ENCODE data around the gene CCT5. TPM values are rescaled to one million over a fixed set of nuclear protein-coding genes. Genes with fewer than 3 reads are reported as not detected.

The CCT5 gene
- total and polyA plus RNA-seq, 2 donors (not counting 1 experiment from before 2014, with no cell fraction given) = 74.3 to 77.7 TPM

DNA sequence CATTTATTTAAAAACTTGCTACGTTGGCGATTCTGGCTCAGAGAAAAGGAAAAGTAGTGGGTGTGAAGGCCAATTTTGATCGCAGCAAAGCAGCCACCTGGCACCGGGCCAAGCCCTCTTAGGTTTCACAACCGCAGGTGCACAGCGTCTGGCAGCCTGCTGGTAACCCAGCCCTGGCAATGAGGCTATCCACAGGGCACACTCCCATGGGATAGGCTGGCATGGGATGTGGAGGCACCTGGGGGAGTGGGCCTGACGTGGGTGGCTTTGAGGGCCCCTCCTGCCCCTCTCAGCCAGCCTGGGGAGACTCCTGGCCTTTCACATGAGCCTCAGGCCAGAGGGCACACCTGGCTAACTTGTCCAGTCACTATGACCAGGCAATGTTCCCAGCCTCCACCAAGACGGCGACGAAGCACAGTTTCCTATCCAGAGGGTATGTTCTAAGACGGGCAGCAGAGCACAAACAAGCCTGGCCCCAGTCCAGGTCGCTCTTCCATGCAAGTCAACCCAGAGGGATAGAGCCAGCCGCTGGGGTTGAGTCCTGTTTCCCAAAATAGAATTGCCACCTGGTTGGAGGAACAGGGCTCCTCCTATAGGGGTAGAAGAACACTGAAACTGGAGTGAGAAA is 38.6 kb downstream of the CCT5 start:
- Mint-ChIP-seq H3K27me3 (peaks cover 23% of the 10 kb centered on the region), H3K4me1 (peaks cover 11% of the 10 kb centered on the region), H3K27ac (no peak overlapping the region), H3K4me3 (no peak overlapping the region), H3K9me3 (ENCODE audit: insufficient read depth) (no peaks in the 10 kb centered on the region)
- ChIA-PET POLR2A (no interaction called here), CTCF (interaction anchor here (1.1 kb wide), 1 partner anchor 135 kb away, joined by 3 read pairs; no protein-coding TSS in a partner anchor)
- DNase-seq = peak; percentile 35
- WGBS (ENCODE audit: insufficient coverage) = 10% methylated on average over 13 of the region's 13 CpGs
- TF ChIP-seq EZH2 (IDR thresholded peaks at IDR 0.05; ENCODE audit: borderline replicate concordance, insufficient read depth, low read depth, low read length, poor library complexity, severe bottlenecking) = no peak
- TF ChIP-seq, protein P1, sequence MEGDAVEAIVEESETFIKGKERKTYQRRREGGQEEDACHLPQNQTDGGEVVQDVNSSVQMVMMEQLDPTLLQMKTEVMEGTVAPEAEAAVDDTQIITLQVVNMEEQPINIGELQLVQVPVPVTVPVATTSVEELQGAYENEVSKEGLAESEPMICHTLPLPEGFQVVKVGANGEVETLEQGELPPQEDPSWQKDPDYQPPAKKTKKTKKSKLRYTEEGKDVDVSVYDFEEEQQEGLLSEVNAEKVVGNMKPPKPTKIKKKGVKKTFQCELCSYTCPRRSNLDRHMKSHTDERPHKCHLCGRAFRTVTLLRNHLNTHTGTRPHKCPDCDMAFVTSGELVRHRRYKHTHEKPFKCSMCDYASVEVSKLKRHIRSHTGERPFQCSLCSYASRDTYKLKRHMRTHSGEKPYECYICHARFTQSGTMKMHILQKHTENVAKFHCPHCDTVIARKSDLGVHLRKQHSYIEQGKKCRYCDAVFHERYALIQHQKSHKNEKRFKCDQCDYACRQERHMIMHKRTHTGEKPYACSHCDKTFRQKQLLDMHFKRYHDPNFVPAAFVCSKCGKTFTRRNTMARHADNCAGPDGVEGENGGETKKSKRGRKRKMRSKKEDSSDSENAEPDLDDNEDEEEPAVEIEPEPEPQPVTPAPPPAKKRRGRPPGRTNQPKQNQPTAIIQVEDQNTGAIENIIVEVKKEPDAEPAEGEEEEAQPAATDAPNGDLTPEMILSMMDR (IDR thresholded peaks at IDR 0.05) = no peak
- Histone ChIP-seq H2AFZ (ENCODE audit: insufficient read depth, low read depth, low read length, poor library complexity, severe bottlenecking) (no peak overlapping the region), H3K27ac (ENCODE audit: low read length in 2 of 2) (no peak overlapping the region), H3K27me3 (replicated peaks in 1 of 4; ENCODE audit: control extremely low read depth in 1 of 4, control insufficient read depth in 3 of 4, insufficient read depth in 4 of 4, low read length in 3 of 4) (peaks cover 0 to 6% (median 0%) of the 10 kb centered on the region in 4 experiments), H3K4me2 (replicated peaks; ENCODE audit: low read depth, low read length, poor library complexity, severe bottlenecking) (peak overlapping the region; percentile 20), H4K20me1 (ENCODE audit: control insufficient read depth, insufficient read depth, low read length, poor library complexity, severe bottlenecking) (no peaks in the 10 kb centered on the region), H3K9me3 (ENCODE audit: control extremely low read depth in 1 of 3, control insufficient read depth in 2 of 3, insufficient read depth in 1 of 3, low read length in 2 of 3) (no peaks in the 10 kb centered on the region), H3K9ac (ENCODE audit: low read length) (no peak overlapping the region), H3K4me3 (ENCODE audit: control extremely low read depth in 1 of 5, extremely low read depth in 1 of 5, insufficient read depth in 1 of 5, low read depth in 2 of 5, low read length in 4 of 5) (no peak overlapping the region), H3K79me2 (ENCODE audit: control insufficient read depth, insufficient read depth, low read length) (no peaks in the 10 kb centered on the region), H3K4me1 (ENCODE audit: control insufficient read depth in 2 of 2, insufficient read depth in 2 of 2, low read length in 2 of 2) (peaks cover 4 to 15% of the 10 kb centered on the region in 2 donors), H3K36me3 (replicated peaks in 1 of 2; ENCODE audit: control extremely low read depth in 1 of 2, control insufficient read depth in 1 of 2, extremely low read depth in 1 of 2, insufficient read depth in 2 of 2, low read length in 1 of 2) (no peaks in the 10 kb centered on the region)
- ATAC-seq (ENCODE audit: low read depth) = no peak
- intact Hi-C loops (cut with micrococcal nuclease) = no loop called here

DNA sequence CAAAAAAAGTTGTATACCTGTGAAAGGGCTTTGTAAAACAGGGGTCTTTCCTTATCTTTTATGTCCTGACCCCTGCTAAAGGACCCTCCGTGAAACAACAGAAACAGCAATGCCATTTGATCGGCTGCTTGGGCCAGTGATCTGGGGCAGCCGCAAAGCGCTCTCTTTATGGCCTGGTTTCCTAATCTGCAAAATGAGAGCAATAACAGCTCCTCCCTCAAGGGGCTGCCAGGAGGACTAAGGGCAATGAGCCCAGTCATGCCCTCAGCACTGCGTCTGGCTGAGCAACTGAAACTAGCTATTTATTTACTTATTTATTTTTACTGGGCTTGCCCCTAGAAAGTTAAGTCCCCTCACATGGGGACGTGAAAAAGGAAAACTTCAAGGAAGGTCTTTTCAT is 39.3 kb downstream of the CCT5 start:
- Mint-ChIP-seq H3K9me3 (ENCODE audit: insufficient read depth) (no peaks in the 10 kb centered on the region), H3K27me3 (peaks cover 26% of the 10 kb centered on the region), H3K4me1 (peaks cover 5% of the 10 kb centered on the region), H3K27ac (no peak overlapping the region), H3K4me3 (no peak overlapping the region)
- no peak for DNase-seq
- intact Hi-C loops (cut with micrococcal nuclease) = no loop called here
- H3K79me2 ChIP-seq (ENCODE audit: control insufficient read depth, insufficient read depth, low read length) = no peaks in the 10 kb centered on the region
- H3K9me3 ChIP-seq (ENCODE audit: control extremely low read depth in 1 of 3, control insufficient read depth in 2 of 3, insufficient read depth in 1 of 3, low read length in 2 of 3) = no peaks in the 10 kb centered on the region
- H3K9ac ChIP-seq (ENCODE audit: low read length) = no peak overlapping the region
- peaks cover 0 to 6% (median 0%) of the 10 kb centered on the region in 4 experiments for H3K27me3 ChIP-seq (replicated peaks in 1 of 4; ENCODE audit: control extremely low read depth in 1 of 4, control insufficient read depth in 3 of 4, insufficient read depth in 4 of 4, low read length in 3 of 4)
- no peak overlapping the region for H3K4me2 ChIP-seq (replicated peaks; ENCODE audit: low read depth, low read length, poor library complexity, severe bottlenecking)
- peaks cover under 1 to 9% of the 10 kb centered on the region in 2 donors for H3K4me1 ChIP-seq (ENCODE audit: control insufficient read depth in 2 of 2, insufficient read depth in 2 of 2, low read length in 2 of 2)
- H3K27ac ChIP-seq (ENCODE audit: low read length in 2 of 2) = no peak overlapping the region
- no peak overlapping the region for H3K4me3 ChIP-seq (ENCODE audit: control extremely low read depth in 1 of 5, extremely low read depth in 1 of 5, insufficient read depth in 1 of 5, low read depth in 2 of 5, low read length in 4 of 5)
- 95% methylated on average over 6 of the region's 6 CpGs for WGBS (ENCODE audit: insufficient coverage)
- H4K20me1 ChIP-seq (ENCODE audit: control insufficient read depth, insufficient read depth, low read length, poor library complexity, severe bottlenecking) = no peaks in the 10 kb centered on the region
- H3K36me3 ChIP-seq (replicated peaks in 1 of 2; ENCODE audit: control extremely low read depth in 1 of 2, control insufficient read depth in 1 of 2, extremely low read depth in 1 of 2, insufficient read depth in 2 of 2, low read length in 1 of 2) = no peaks in the 10 kb centered on the region
- H2AFZ ChIP-seq (ENCODE audit: insufficient read depth, low read depth, low read length, poor library complexity, severe bottlenecking) = no peak overlapping the region
- no peak for TF ChIP-seq EZH2 (IDR thresholded peaks at IDR 0.05; ENCODE audit: borderline replicate concordance, insufficient read depth, low read depth, low read length, poor library complexity, severe bottlenecking)
- TF ChIP-seq, protein P1 (IDR thresholded peaks at IDR 0.05) = no peak
- POLR2A ChIA-PET = no interaction called here
- CTCF ChIA-PET = interaction anchor here (1.1 kb wide), 1 partner anchor 134 kb away, joined by 3 read pairs; no protein-coding TSS in a partner anchor
- no peak for ATAC-seq (ENCODE audit: low read depth)
